ENCODE data around the gene DDX39B.

GRCh38 chr6:31529329-31530150 lies 12.3 kb downstream of the DDX39B start:
- no peak for TF ChIP-seq CEBPB (IDR thresholded peaks at IDR 0.05)
- TF ChIP-seq EP300 (IDR thresholded peaks at IDR 0.05; ENCODE audit: borderline replicate concordance), result no peak
- TF ChIP-seq TCF12 (IDR thresholded peaks at IDR 0.05; ENCODE audit: low read depth), result no peak
- TF ChIP-seq EGR1 (IDR thresholded peaks at IDR 0.05), result no peak
- no peak for TF ChIP-seq REST (IDR thresholded peaks at IDR 0.05; ENCODE audit: low read depth)
- no peak for TF ChIP-seq RAD21 (IDR thresholded peaks at IDR 0.05; ENCODE audit: low read depth)
